ENCODE measurements around the gene RPN2. TPM values are rescaled to one million over a fixed set of nuclear protein-coding genes. Genes with fewer than 3 reads are reported as not detected.

RPN2 gene
- total and polyA plus RNA-seq, 7 donors = 66.4 to 131 (median 94.9) TPM

GRCh38 chr20:37193226-37193625, 14.1 kb downstream of the RPN2 start:
- intact Hi-C loops (cut with DNase I) = loop anchor here (5.0 kb wide), 2 partner anchors 34 to 189 kb away; no protein-coding TSS in a partner anchor
- no peaks in the 10 kb centered on the region for H3K27me3 ChIP-seq (ENCODE audit: insufficient read depth in 3 of 3, low read length in 2 of 3)
- no peaks in the 10 kb centered on the region for H3K9me3 ChIP-seq
- TF ChIP-seq CTCF (IDR thresholded peaks at IDR 0.05) = no peak
- peaks cover 2 to 7% of the 10 kb centered on the region in 2 donors for H3K36me3 ChIP-seq (ENCODE audit: insufficient read depth in 1 of 2, low read depth in 1 of 2)
- DNase-seq (no peak), ATAC-seq (no peak)
- peaks cover 58% of the 10 kb centered on the region for H3K4me1 ChIP-seq
- WGBS, 3 donors = 77 to 93% (median 87%) methylated on average over 3 of the region's 3 CpGs
- H3K27ac ChIP-seq = no peak overlapping the region
- no peak overlapping the region for H3K4me3 ChIP-seq

GRCh38 chr20:37193821-37194220, 14.7 kb downstream of the RPN2 start:
- H3K9me3 ChIP-seq = no peaks in the 10 kb centered on the region
- TF ChIP-seq CTCF (IDR thresholded peaks at IDR 0.05) = no peak
- H3K4me1 ChIP-seq = peaks cover 64% of the 10 kb centered on the region
- H3K36me3 ChIP-seq (ENCODE audit: insufficient read depth in 1 of 2, low read depth in 1 of 2) = peaks cover 2 to 5% of the 10 kb centered on the region in 2 donors
- H3K27me3 ChIP-seq (ENCODE audit: insufficient read depth in 3 of 3, low read length in 2 of 3) = no peaks in the 10 kb centered on the region
- intact Hi-C loops (cut with DNase I) = loop anchor here (2.0 to 5.0 kb wide), 3 partner anchors 33 to 341 kb away; no protein-coding TSS in a partner anchor
- WGBS, 3 donors = 92 to 97% (median 94%) methylated on average over 8 of the region's 8 CpGs
- DNase-seq (no peak), ATAC-seq (no peak)
- H3K27ac ChIP-seq = no peak overlapping the region
- no peak overlapping the region for H3K4me3 ChIP-seq

DNA sequence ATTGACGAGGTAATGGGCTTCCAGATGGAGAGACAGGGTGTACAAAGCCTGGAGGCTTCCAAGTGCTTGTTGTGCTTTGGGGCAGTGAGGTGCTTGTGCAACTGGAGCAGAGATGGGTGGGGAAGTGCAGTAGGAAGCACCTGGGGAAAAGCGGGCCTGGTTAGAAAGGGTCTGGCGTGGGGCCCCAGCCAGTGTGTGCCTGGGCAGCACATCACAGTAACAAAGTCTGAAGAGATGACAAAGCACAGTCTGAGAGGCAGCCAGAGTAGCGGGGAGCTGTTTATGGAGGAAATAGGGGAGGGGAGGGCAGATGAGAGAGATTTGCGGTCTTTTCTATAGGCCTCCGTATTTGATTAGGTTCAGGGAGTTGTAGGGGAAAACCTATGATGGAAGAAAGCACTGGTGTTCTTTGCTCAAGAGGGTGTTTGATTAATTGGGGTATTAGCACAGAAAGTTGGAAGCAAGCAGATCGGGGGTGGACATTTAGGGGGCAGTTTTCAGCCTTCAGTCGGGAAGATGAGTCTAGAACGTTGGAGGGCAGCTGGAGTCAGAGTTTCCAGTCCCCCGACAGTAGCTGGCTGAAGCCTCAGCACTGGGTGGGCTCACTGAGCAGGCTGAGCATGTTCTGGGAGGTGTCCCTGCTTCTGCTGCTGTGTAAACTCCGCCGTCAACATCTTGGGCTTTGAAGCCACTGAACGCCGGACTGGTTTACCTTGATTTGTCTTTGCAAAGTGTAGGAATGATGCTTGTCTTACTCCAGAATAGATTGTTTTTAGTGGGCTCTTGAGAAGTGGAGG, 15.7 kb downstream of the RPN2 start:
- ATAC-seq (no peak), DNase-seq (no peak)
- intact Hi-C loops (cut with DNase I) = loop anchor here (2.0 to 5.0 kb wide), 4 partner anchors 32 to 340 kb away; no protein-coding TSS in a partner anchor
- Histone ChIP-seq H3K4me1 (peaks cover 69% of the 10 kb centered on the region), H3K36me3 (ENCODE audit: insufficient read depth in 1 of 2, low read depth in 1 of 2) (peaks cover 6 to 11% of the 10 kb centered on the region in 2 donors), H3K9me3 (no peaks in the 10 kb centered on the region), H3K4me3 (no peak overlapping the region), H3K27me3 (ENCODE audit: insufficient read depth in 3 of 3, low read length in 2 of 3) (no peaks in the 10 kb centered on the region), H3K27ac (no peak overlapping the region)
- WGBS, 3 donors = 64 to 69% (median 68%) methylated on average over 14 of the region's 14 CpGs
- TF ChIP-seq CTCF (IDR thresholded peaks at IDR 0.05) = no peak

DNA sequence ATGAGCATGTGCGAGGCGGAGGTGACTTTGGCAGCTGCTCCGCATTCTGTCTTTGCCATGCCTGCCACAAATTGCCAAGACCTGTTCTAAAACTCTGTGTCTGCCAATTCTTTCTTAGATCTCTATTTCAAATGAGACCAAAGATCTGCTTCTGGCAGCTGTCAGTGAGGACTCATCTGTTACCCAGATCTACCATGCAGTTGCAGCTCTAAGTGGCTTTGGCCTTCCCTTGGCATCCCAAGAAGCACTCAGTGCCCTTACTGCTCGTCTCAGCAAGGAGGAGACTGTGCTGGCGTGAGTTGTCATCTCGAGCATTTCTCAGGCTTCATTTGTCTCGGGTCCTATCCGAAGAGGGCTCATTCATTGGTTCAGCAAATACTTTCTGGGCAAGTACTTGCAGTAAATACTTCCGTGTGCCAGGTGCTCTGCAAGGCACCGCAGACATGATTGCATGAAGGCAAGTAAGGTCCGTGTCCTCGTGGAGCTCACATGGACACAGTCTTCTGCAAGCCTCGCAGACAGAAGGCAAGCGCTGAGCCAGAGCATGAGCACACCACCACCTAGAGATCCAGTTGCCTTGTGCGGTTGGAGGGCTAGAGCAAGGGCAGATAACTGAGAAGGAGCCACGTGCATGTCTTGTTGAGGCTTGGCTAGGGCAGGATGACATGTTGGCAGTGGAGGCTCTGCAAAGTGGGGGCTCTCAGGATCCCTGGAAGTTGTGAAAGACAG, 20.0 kb downstream of the RPN2 start:
- Histone ChIP-seq H3K27me3 (ENCODE audit: insufficient read depth in 3 of 3, low read length in 2 of 3) (no peaks in the 10 kb centered on the region), H3K9me3 (no peaks in the 10 kb centered on the region), H3K4me1 (peaks cover 48% of the 10 kb centered on the region), H3K4me3 (no peak overlapping the region), H3K27ac (peak overlapping the region; percentile 53), H3K36me3 (ENCODE audit: insufficient read depth in 1 of 2, low read depth in 1 of 2) (peaks cover 12 to 51% of the 10 kb centered on the region in 2 donors)
- WGBS, 3 donors = 30 to 51% (median 37%) methylated on average over 16 of the region's 16 CpGs
- intact Hi-C loops (cut with DNase I) = loop anchor here (2.0 to 5.0 kb wide), 2 partner anchors 43 to 336 kb away; no protein-coding TSS in a partner anchor
- DNase-seq (peak; percentile 33 to 54), ATAC-seq (peak; percentile 72 to 89 (median 84))
- TF ChIP-seq CTCF (IDR thresholded peaks at IDR 0.05) = no peak
